ENCODE measurements around the gene WDR5. TPM values are rescaled to one million over a fixed set of nuclear protein-coding genes. Genes with fewer than 3 reads are reported as not detected.

Gene WDR5
- total and polyA plus RNA-seq, 2 of the 13 experiments (the other 11 are each of a cell fraction or from before 2014, with no cell fraction given): 34.3 TPM

GRCh38 chr9:134169724-134170401 is 34.0 kb downstream of the WDR5 start (continued):
- TF ChIP-seq ZNF609 (CRISPR knock-in tag; IDR thresholded peaks at IDR 0.05; ENCODE audit: borderline replicate concordance) (no peak), TBX3 (IDR thresholded peaks at IDR 0.05; ENCODE audit: borderline replicate concordance) (no peak), SRSF9 (IDR thresholded peaks at IDR 0.05; ENCODE audit: borderline replicate concordance, insufficient read depth, low read depth, low read length, poor library complexity, severe bottlenecking) (no peak), ZNF816 (CRISPR knock-in tag; IDR thresholded peaks at IDR 0.05; ENCODE audit: borderline replicate concordance) (no peak), ZXDC (CRISPR knock-in tag; IDR thresholded peaks at IDR 0.05) (no peak), SP5 (CRISPR knock-in tag; IDR thresholded peaks at IDR 0.05; ENCODE audit: borderline replicate concordance, low read depth) (0 out of 2 replicates have a peak, but pooled peaks have one; percentile 30), CCDC6 (CRISPR knock-in tag; IDR thresholded peaks at IDR 0.05) (no peak), ZKSCAN1 (IDR thresholded peaks at IDR 0.05; ENCODE audit: low read length) (no peak), KLF9 (CRISPR knock-in tag; IDR thresholded peaks at IDR 0.05; ENCODE audit: low read depth) (no peak), ZSCAN5A (CRISPR knock-in tag; IDR thresholded peaks at IDR 0.05; ENCODE audit: borderline replicate concordance) (no peak), RAD51 (IDR thresholded peaks at IDR 0.05; ENCODE audit: borderline replicate concordance) (no peak), ZNF280D (CRISPR knock-in tag; IDR thresholded peaks at IDR 0.05) (no peak), ZNF530 (CRISPR knock-in tag; IDR thresholded peaks at IDR 0.05; ENCODE audit: low read depth) (no peak), CEBPG (CRISPR knock-in tag; IDR thresholded peaks at IDR 0.05) (no peak), ZBTB46 (CRISPR knock-in tag; IDR thresholded peaks at IDR 0.05; ENCODE audit: borderline replicate concordance) (no peak)
